Measurements from ENCODE around the gene CHST5. TPM values are rescaled to one million over a fixed set of nuclear protein-coding genes. Genes with fewer than 3 reads are reported as not detected.

The CHST5 gene
- total RNA-seq, 6 experiments from 2014 or later = not detected

DNA sequence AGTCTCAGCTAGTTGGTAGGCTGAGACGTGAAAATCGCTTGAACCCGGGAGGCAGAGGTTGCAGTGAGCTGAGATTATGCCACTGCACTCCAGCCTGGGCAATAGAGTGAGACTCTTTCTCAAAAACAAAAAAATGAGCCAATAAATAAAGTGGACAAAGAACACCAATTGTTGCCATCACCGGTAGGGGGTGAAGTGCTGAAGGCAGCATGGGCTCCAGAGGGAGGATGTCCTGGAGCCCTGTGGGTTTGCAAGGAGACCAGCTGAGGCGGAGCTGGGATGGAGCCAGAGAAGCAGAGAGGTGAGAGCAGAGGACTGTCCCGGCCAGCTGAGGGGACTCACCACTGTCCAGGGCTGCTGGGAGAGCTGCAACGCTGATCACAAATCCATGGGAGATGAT, 54.4 kb downstream of the CHST5 start:
- TF ChIP-seq, protein P1, sequence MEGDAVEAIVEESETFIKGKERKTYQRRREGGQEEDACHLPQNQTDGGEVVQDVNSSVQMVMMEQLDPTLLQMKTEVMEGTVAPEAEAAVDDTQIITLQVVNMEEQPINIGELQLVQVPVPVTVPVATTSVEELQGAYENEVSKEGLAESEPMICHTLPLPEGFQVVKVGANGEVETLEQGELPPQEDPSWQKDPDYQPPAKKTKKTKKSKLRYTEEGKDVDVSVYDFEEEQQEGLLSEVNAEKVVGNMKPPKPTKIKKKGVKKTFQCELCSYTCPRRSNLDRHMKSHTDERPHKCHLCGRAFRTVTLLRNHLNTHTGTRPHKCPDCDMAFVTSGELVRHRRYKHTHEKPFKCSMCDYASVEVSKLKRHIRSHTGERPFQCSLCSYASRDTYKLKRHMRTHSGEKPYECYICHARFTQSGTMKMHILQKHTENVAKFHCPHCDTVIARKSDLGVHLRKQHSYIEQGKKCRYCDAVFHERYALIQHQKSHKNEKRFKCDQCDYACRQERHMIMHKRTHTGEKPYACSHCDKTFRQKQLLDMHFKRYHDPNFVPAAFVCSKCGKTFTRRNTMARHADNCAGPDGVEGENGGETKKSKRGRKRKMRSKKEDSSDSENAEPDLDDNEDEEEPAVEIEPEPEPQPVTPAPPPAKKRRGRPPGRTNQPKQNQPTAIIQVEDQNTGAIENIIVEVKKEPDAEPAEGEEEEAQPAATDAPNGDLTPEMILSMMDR (IDR thresholded peaks at IDR 0.05) = no peak
- no peak for TF ChIP-seq POLR2A (IDR thresholded peaks at IDR 0.05)
- Histone ChIP-seq H3K9me3 (no peaks in the 10 kb centered on the region), H3K36me3 (no peaks in the 10 kb centered on the region), H3K4me3 (no peak overlapping the region), H3K27ac (no peak overlapping the region), H3K27me3 (no peaks in the 10 kb centered on the region), H3K4me1 (no peaks in the 10 kb centered on the region)
- ATAC-seq = no peak
- WGBS (ENCODE audit: insufficient coverage, low coverage, low lambda C conversion rate, missing lambda C conversion rate) = 64% methylated on average over 4 of the region's 7 CpGs
- no peak for DNase-seq
- intact Hi-C loops (cut with DNase I) = loop anchor here in 1 of 2 donors (10.0 kb wide), 1 partner anchor 53 kb away; the partner anchor contains the start of gene CHST5

DNA sequence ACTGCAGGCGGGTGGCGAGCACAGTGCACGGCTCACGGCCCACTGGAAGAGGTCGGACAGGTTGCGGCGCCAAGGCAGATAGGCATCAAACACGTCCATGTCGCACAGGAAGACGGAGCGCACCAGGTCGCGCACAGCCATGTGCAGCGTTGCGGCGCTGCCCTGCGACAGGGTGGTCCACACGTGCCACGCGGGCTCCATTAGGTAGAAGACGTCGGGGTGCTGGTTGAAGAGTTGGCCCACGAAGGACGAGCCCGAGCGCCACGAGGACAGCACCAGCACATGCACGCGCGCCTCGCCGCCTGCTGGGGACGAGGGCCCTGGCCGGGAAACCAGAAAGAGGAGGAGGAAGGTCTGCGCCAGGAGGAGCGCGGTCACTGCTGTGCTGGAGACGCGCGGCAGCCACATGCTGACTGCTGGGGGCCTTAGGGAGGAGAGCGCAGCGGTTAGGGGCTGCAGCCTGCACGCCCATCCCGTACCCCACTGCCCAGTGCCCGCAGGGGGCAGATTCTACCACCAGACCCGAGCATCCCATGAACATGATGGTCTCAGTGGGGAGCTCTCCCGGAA, 56.4 kb downstream of the CHST5 start:
- H3K36me3 ChIP-seq = no peaks in the 10 kb centered on the region
- TF ChIP-seq POLR2A (IDR thresholded peaks at IDR 0.05) = no peak
- TF ChIP-seq, protein P1 (IDR thresholded peaks at IDR 0.05) = no peak
- no peaks in the 10 kb centered on the region for H3K27me3 ChIP-seq
- H3K4me3 ChIP-seq = no peak overlapping the region
- no peaks in the 10 kb centered on the region for H3K4me1 ChIP-seq
- H3K27ac ChIP-seq = no peak overlapping the region
- H3K9me3 ChIP-seq = no peaks in the 10 kb centered on the region
- WGBS (ENCODE audit: insufficient coverage, low coverage, low lambda C conversion rate, missing lambda C conversion rate) = 95% methylated on average over 7 of the region's 47 CpGs
- intact Hi-C loops (cut with DNase I) = loop anchor here in 1 of 2 donors (10.0 kb wide), 1 partner anchor 285 kb away; no protein-coding TSS in a partner anchor
- no peak for ATAC-seq
- DNase-seq = no peak

Other genes with a start within 250 kb of the CHST5 start
- 10 to 100 TPM; 23.9 to 43.3 (median 36.0) TPM for gene CFDP1, start 102.6 kb downstream of the CHST5 start, total RNA-seq
- 10 to 100 TPM in 5 of 6 experiments, 1 to 10 TPM in 1; 9.4 to 15.5 (median 12.8) TPM for gene TMEM170A, start 71.4 kb downstream of the CHST5 start, total RNA-seq
- under 1 TPM in 1 of 6 experiments, not detected in 5; 0.02 TPM for gene CHST6, start 40.7 kb downstream of the CHST5 start, total RNA-seq
- 1 to 10 TPM in 5 of 6 experiments, under 1 TPM in 1; 0.98 to 2.1 (median 1.7) TPM for gene TMEM231, start 20.1 kb upstream of the CHST5 start, total RNA-seq
- 10 to 100 TPM; 33.4 to 46.5 (median 42.4) TPM for gene GABARAPL2, start 30.3 kb upstream of the CHST5 start, total RNA-seq
- 10 to 100 TPM; 17.7 to 29.7 (median 20.7) TPM for gene ADAT1, start 87.2 kb upstream of the CHST5 start, total RNA-seq
- 10 to 100 TPM; 40.0 to 85.0 (median 53.8) TPM for gene KARS1, start 111.6 kb upstream of the CHST5 start, total RNA-seq
- gene TERF2IP, start 111.7 kb upstream of the CHST5 start, total RNA-seq = 10 to 100 TPM; 16.0 to 25.1 (median 23.2) TPM
- gene CPHXL2, start 140.9 kb upstream of the CHST5 start, total RNA-seq = not detected
- gene DUXB, start 165.4 kb upstream of the CHST5 start, total RNA-seq = not detected
- not detected for gene CPHXL, start 190.4 kb upstream of the CHST5 start, total RNA-seq